ENCODE data around the gene DAP.
"Not testable (repeated sequence)": the region's sequence is repeated elsewhere in the genome, so short reads cannot be mapped to it uniquely, and the experiment has no call there.

Gene DAP

GRCh38 chr5:10792336-10792735, 31.3 kb upstream of the DAP start:
- in situ Hi-C loops (cut with HindIII; ENCODE audit: low sequenced_read_pairs) = no loop called here

GRCh38 chr5:10789726-10790125, 28.7 kb upstream of the DAP start:
- H3K4me3 ChIP-seq (ENCODE audit: low read depth, low read length) = no peak overlapping the region
- in situ Hi-C loops (cut with HindIII; ENCODE audit: low sequenced_read_pairs) = no loop called here
- DNase-seq (ENCODE audit: low read depth) = no peak
- no peak for TF ChIP-seq CTCF (IDR thresholded peaks at IDR 0.05; ENCODE audit: low read depth, low read length, missing control alignments)

More at GRCh38 chr5:10792336-10792735, 31.3 kb upstream of the DAP start:
- no peak overlapping the region for H3K4me3 ChIP-seq (ENCODE audit: low read depth, low read length)
- DNase-seq (ENCODE audit: low read depth) = no peak
- TF ChIP-seq CTCF (IDR thresholded peaks at IDR 0.05; ENCODE audit: low read depth, low read length, missing control alignments) = no peak

GRCh38 chr5:10789021-10789420, 28.0 kb upstream of the DAP start:
- DNase-seq (ENCODE audit: low read depth) = peak; percentile 91
- in situ Hi-C loops (cut with HindIII; ENCODE audit: low sequenced_read_pairs) = no loop called here

GRCh38 chr5:10788358-10788757, 27.3 kb upstream of the DAP start:
- no peak for DNase-seq (ENCODE audit: low read depth)
- in situ Hi-C loops (cut with HindIII; ENCODE audit: low sequenced_read_pairs) = no loop called here
- no peak overlapping the region for H3K4me3 ChIP-seq (ENCODE audit: low read depth, low read length)
- no peak for TF ChIP-seq CTCF (IDR thresholded peaks at IDR 0.05; ENCODE audit: low read depth, low read length, missing control alignments)

More at GRCh38 chr5:10789021-10789420, 28.0 kb upstream of the DAP start:
- TF ChIP-seq CTCF (IDR thresholded peaks at IDR 0.05; ENCODE audit: low read depth, low read length, missing control alignments) = no peak
- no peak overlapping the region for H3K4me3 ChIP-seq (ENCODE audit: low read depth, low read length)

- no peak for DNase-seq (ENCODE audit: low read depth)
- in situ Hi-C loops (cut with HindIII; ENCODE audit: low sequenced_read_pairs) = no loop called here
- H3K4me3 ChIP-seq (ENCODE audit: low read depth, low read length) = no peak overlapping the region
- no peak for TF ChIP-seq CTCF (IDR thresholded peaks at IDR 0.05; ENCODE audit: low read depth, low read length, missing control alignments)
Observed at GRCh38 chr5:10786835-10787234, 25.8 kb upstream of the DAP start.

GRCh38 chr5:10780208-10780607, 19.2 kb upstream of the DAP start:
- H3K4me3 ChIP-seq (ENCODE audit: low read depth, low read length); DNase-seq (ENCODE audit: low read depth); in situ Hi-C loops (cut with HindIII; ENCODE audit: low sequenced_read_pairs): not testable (repeated sequence)

- TF ChIP-seq CTCF (IDR thresholded peaks at IDR 0.05; ENCODE audit: low read depth, low read length, missing control alignments) = no peak
- in situ Hi-C loops (cut with HindIII; ENCODE audit: low sequenced_read_pairs) = no loop called here
- DNase-seq (ENCODE audit: low read depth) = no peak
- H3K4me3 ChIP-seq (ENCODE audit: low read depth, low read length) = no peak overlapping the region
Observed at GRCh38 chr5:10779592-10779991, 18.6 kb upstream of the DAP start.
